IPS-18a (cell line): Measurements from ENCODE around the gene LMX1A.

Experiments
- H3K27ac ChIP-seq: one replicate; pipeline ENCODE4 v1.5.1; 2013; ENCODE audit warnings: low read length
- H3K27me3 ChIP-seq: one replicate; pipeline ENCODE4 v1.6.1; 2013; ENCODE audit warnings: mild to moderate bottlenecking, low read length; ENCODE audit not compliant: control insufficient read depth, insufficient read depth
- H3K36me3 ChIP-seq: one replicate; pipeline ENCODE4 v1.6.1; 2013; ENCODE audit warnings: low read depth, low read length; ENCODE audit not compliant: control insufficient read depth
- H3K4me1 ChIP-seq: one replicate; pipeline ENCODE4 v1.6.1; 2013; ENCODE audit warnings: low read depth, low read length; ENCODE audit not compliant: control insufficient read depth
- H3K4me3 ChIP-seq: one replicate; pipeline ENCODE4 v1.5.1; 2013; ENCODE audit warnings: low read length
- H3K9ac ChIP-seq: one replicate; pipeline ENCODE4 v1.6.1; 2013; ENCODE audit warnings: mild to moderate bottlenecking, low read length, moderate library complexity
- H3K9me3 ChIP-seq: one replicate; pipeline ENCODE4 v1.6.1; 2013; ENCODE audit warnings: low read depth, low read length; ENCODE audit not compliant: control insufficient read depth

The LMX1A gene

GRCh38 chr1:165226326-165226725 is 130.2 kb downstream of the LMX1A start:
- peaks cover 16% of the 10 kb centered on the region for H3K4me1 ChIP-seq
- H3K27ac ChIP-seq, result no peak overlapping the region
- no peaks in the 10 kb centered on the region for H3K9me3 ChIP-seq
- H3K4me3 ChIP-seq, result no peak overlapping the region
- no peaks in the 10 kb centered on the region for H3K36me3 ChIP-seq
- no peak overlapping the region for H3K9ac ChIP-seq
- H3K27me3 ChIP-seq, result no peaks in the 10 kb centered on the region

DNA sequence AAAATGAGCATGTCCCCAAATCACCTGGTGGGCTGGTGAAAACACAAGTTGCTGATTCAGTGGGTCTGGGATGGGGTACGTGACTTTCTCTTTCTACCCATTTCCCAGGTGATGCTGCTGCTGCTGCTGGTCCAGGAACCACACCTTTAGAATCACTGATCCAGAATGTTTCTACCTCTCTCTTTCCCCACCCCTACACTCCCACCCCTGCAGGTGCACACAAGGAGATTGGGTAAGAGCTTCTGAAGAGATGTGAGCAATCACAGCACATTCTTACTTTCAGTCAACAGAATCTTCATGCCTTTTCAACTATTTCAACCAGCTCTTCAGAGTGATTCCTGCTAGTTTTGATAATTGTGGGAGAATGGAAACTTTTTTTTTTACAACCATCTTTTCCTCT is 130.9 kb downstream of the LMX1A start:
- Histone ChIP-seq H3K27ac (no peak overlapping the region), H3K36me3 (no peaks in the 10 kb centered on the region), H3K9me3 (no peaks in the 10 kb centered on the region), H3K27me3 (no peaks in the 10 kb centered on the region), H3K4me1 (peaks cover 23% of the 10 kb centered on the region), H3K4me3 (no peak overlapping the region), H3K9ac (no peak overlapping the region)

DNA sequence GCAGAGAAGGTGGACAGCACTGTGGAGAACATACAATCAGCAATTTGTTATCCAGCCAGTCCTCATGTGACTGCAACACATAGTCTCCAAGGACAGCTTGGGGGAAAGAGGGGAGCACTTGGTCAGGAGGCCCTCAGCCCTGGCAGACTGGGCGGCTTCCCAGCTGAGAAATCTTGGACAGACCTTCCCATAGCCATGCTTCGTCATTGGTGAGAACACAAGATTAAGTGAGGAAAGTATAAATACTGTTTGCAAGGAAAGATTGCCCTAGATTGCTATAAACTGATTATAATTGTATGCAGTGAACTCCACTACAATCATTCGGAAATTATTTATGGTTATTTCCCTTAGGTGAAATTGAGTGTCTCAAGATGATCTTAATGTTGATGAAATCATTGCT is 131.5 kb downstream of the LMX1A start:
- Histone ChIP-seq H3K36me3 (no peaks in the 10 kb centered on the region), H3K4me3 (no peak overlapping the region), H3K27ac (no peak overlapping the region), H3K9me3 (no peaks in the 10 kb centered on the region), H3K27me3 (no peaks in the 10 kb centered on the region), H3K4me1 (peaks cover 27% of the 10 kb centered on the region), H3K9ac (no peak overlapping the region)

DNA sequence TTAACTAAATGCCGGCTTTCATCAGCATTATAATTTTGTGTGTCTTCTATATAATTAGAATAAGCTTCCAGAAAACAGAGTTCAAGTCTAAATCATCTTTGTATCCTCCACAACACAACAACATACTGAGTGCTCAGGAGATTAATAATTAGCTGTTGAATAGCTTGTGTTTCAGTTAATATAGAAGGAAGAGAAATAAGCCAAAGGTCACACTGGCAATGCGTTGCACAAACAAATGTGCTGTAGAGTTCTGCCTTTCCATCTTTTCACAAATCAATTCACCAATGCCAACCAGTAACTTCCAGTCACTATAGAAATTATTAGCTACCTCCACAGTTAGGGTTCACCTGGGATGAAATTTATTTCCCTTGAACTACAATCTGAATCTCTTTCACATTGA is 132.0 kb downstream of the LMX1A start:
- Histone ChIP-seq H3K36me3 (no peaks in the 10 kb centered on the region), H3K27me3 (no peaks in the 10 kb centered on the region), H3K4me1 (peaks cover 30% of the 10 kb centered on the region), H3K27ac (no peak overlapping the region), H3K4me3 (no peak overlapping the region), H3K9ac (no peak overlapping the region), H3K9me3 (no peaks in the 10 kb centered on the region)

DNA sequence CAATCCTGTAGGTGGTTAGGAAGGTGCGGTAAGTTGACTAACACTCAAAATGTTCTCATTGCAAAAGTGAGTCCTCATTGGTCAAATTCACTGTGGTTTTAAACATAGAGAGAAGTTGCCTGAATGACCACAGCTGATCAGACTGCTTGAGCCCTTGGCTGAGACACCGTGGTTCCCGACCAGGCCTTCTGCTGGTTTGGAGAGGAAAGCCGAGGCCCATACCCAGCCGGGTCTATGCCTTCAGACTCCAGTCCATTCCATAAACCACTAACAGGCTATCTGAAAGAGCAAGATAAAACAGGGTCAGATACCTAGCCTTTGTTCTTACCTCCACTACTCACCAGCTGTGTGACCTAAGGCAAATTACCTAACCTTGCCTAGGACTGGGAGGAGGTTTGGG is 133.9 kb downstream of the LMX1A start:
- H3K9me3 ChIP-seq, result no peaks in the 10 kb centered on the region
- no peak overlapping the region for H3K9ac ChIP-seq
- no peak overlapping the region for H3K27ac ChIP-seq
- no peak overlapping the region for H3K4me3 ChIP-seq
- no peaks in the 10 kb centered on the region for H3K36me3 ChIP-seq
- H3K4me1 ChIP-seq, result peaks cover 26% of the 10 kb centered on the region
- no peaks in the 10 kb centered on the region for H3K27me3 ChIP-seq

DNA sequence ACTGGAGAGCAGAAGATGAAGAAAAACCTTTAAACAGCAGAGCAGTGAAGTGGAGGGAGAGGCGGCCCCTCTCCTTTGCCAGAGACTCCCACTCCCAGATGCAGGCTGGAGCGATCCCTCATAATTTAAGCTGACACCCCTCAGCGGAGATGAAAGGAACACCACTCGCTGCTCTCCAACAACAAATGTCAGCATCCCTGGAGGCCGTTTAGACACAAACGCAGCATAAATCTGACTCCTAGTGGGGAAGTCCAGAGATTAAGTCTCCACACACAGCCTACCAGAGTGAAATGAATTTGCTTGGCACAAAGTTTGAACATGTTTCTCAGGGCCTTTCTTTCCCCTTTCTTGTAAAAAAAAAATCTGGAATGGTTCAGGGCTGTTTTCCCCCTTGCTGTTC is 137.8 kb downstream of the LMX1A start:
- no peak overlapping the region for H3K27ac ChIP-seq
- H3K9ac ChIP-seq, result no peak overlapping the region
- H3K27me3 ChIP-seq, result no peaks in the 10 kb centered on the region

DNA sequence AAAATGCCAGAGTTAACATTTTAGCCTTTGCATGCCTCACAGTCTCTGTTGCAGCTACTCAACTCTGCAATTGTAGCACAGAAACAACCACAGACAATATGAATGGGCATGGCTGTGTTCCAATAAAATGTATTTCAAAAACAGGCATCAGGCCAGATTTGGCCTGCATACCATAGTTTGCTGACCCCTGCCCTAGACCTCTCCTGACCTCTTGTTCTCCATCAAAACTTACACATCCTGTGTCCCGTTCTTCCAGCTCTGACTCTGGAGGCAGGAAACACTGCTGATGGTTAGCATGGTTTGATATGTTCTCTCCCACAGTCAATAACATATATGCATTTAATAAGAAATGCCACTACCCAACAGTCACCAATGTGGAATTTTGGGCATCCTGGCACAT is 138.6 kb downstream of the LMX1A start:
- H3K27ac ChIP-seq, result no peak overlapping the region
- H3K4me1 ChIP-seq, result peaks cover 46% of the 10 kb centered on the region
- no peaks in the 10 kb centered on the region for H3K36me3 ChIP-seq
- H3K9me3 ChIP-seq, result no peaks in the 10 kb centered on the region
- no peak overlapping the region for H3K9ac ChIP-seq
- H3K4me3 ChIP-seq, result no peak overlapping the region
- no peaks in the 10 kb centered on the region for H3K27me3 ChIP-seq

More for the DNA sequence above, 137.8 kb downstream of the LMX1A start:
- Histone ChIP-seq H3K36me3 (no peaks in the 10 kb centered on the region), H3K9me3 (no peaks in the 10 kb centered on the region), H3K4me3 (no peak overlapping the region), H3K4me1 (peaks cover 46% of the 10 kb centered on the region)

DNA sequence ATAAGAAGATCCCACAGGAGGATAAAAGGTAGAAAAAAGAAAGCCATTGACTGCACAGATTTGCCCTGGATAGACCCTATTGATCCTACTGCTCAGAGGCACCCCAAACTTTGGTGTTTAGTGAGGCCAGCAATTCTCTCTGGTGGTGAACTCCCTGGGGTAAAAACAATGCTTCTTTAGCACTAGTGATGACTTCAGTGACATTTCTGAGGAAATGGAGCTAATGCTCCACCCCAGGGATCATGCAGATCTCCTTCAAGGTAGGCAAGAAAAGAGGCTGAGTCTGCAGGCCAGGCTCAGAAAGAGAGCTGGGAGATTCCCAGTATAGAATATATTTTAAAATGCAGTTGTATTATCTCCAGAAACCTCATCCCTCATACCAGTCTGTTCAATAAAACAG is 140.3 kb downstream of the LMX1A start:
- Histone ChIP-seq H3K4me1 (peaks cover 39% of the 10 kb centered on the region), H3K27me3 (no peaks in the 10 kb centered on the region), H3K9me3 (no peaks in the 10 kb centered on the region), H3K27ac (no peak overlapping the region), H3K36me3 (no peaks in the 10 kb centered on the region), H3K9ac (no peak overlapping the region), H3K4me3 (no peak overlapping the region)

GRCh38 chr1:165215676-165216075 is 140.8 kb downstream of the LMX1A start:
- Histone ChIP-seq H3K4me3 (no peak overlapping the region), H3K9ac (no peak overlapping the region), H3K4me1 (peaks cover 33% of the 10 kb centered on the region)

GRCh38 chr1:165212229-165212628 is 144.3 kb downstream of the LMX1A start:
- Histone ChIP-seq H3K36me3 (no peaks in the 10 kb centered on the region), H3K4me1 (peaks cover 21% of the 10 kb centered on the region), H3K9ac (no peak overlapping the region), H3K9me3 (no peaks in the 10 kb centered on the region), H3K27ac (no peak overlapping the region), H3K27me3 (no peaks in the 10 kb centered on the region), H3K4me3 (no peak overlapping the region)

More at GRCh38 chr1:165215676-165216075, 140.8 kb downstream of the LMX1A start:
- Histone ChIP-seq H3K36me3 (no peaks in the 10 kb centered on the region), H3K9me3 (no peaks in the 10 kb centered on the region), H3K27ac (no peak overlapping the region), H3K27me3 (no peaks in the 10 kb centered on the region)

- H3K36me3 ChIP-seq, result no peaks in the 10 kb centered on the region
- no peak overlapping the region for H3K27ac ChIP-seq
- H3K27me3 ChIP-seq, result no peaks in the 10 kb centered on the region
- peaks cover 5% of the 10 kb centered on the region for H3K4me1 ChIP-seq
- H3K9me3 ChIP-seq, result no peaks in the 10 kb centered on the region
- no peak overlapping the region for H3K9ac ChIP-seq
- no peak overlapping the region for H3K4me3 ChIP-seq
Measured at GRCh38 chr1:165207853-165208515, 148.5 kb downstream of the LMX1A start.

DNA sequence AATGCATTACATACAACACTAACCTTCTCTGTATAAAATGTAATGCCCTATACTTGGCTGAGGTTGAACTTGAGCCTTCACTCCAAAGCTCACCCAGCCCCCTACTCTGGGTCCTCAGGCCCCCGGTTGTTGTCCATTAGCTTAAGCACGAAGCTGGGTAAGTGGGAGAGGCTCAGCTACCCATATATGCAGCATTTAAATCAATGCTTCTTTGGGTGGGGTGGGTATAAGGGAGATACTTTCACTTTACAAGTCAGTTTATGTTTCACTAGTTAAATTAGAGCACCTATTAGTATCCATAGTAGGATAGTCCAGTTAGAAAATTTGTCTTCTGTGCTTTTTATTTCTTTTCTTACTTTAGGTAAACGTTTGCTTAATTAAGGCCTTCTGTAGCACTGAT is 151.4 kb downstream of the LMX1A start:
- no peaks in the 10 kb centered on the region for H3K36me3 ChIP-seq
- H3K9me3 ChIP-seq, result no peaks in the 10 kb centered on the region
- peaks cover 5% of the 10 kb centered on the region for H3K4me1 ChIP-seq
- no peak overlapping the region for H3K9ac ChIP-seq
- H3K27me3 ChIP-seq, result no peaks in the 10 kb centered on the region
- H3K4me3 ChIP-seq, result no peak overlapping the region
- no peak overlapping the region for H3K27ac ChIP-seq
